B cell (primary cell): ENCODE measurements around the gene IQCK. TPM values are rescaled to one million over a fixed set of nuclear protein-coding genes. Genes with fewer than 3 reads are reported as not detected.

Experiments used
- ATAC-seq: fragments of 200-7000 bp; cut with Tn5 transposase; one replicate; pipeline ENCODE4 v1.10.0; 2021; ENCODE audit warnings: low read depth, mild to moderate bottlenecking, moderate number of reproducible peaks, moderate library complexity
- CTCF ChIA-PET: fragments of 350-600 bp; sonication (Branson Sonifier 250); formaldehyde crosslinking; loops from one replicate; lab custom pipeline; 2021; ENCODE audit warnings: antibody characterized with exemption, inconsistent platforms; lab: Charles Lee
- POLR2A ChIA-PET: fragments of 350-600 bp; sonication (Branson Sonifier 250); formaldehyde crosslinking; loops from one replicate; lab custom pipeline; 2021; ENCODE audit warnings: antibody characterized with exemption; lab: Charles Lee
- DNase-seq: peaks from one replicate; pipeline ENCODE4 v3.0.0; 2013
- H2AFZ ChIP-seq: 2 replicates; pipeline ENCODE4 v1.6.1; 2012; ENCODE audit warnings: mild to moderate bottlenecking, low read depth, low read length; ENCODE audit not compliant: insufficient read depth, poor library complexity, severe bottlenecking
- H3K27ac ChIP-seq, 2 donors: 1 replicate in 1 of 2; 2 replicates in 1 of 2; pipeline ENCODE4 v1.5.1; 2012 to 2013; ENCODE audit warnings: low read length in 2 of 2, mild to moderate bottlenecking in 2 of 2, moderate library complexity in 1 of 2
- H3K27me3 ChIP-seq, 4 experiments: fragments of 200-600 bp in 1 of 4; sonication (generic) in 1 of 4; replicated peaks in 1 of 4; 1 replicate in 2 of 4; 2 replicates in 2 of 4; pipeline versions ENCODE4 v1.6.1 to v1.7.0; 2013 to 2016; ENCODE audit warnings: low read length in 3 of 4, mild to moderate bottlenecking in 2 of 4, mixed read lengths in 1 of 4, moderate library complexity in 1 of 4; ENCODE audit not compliant: insufficient read depth in 4 of 4, control insufficient read depth in 3 of 4; ENCODE audit errors: control extremely low read depth in 1 of 4
- H3K36me3 ChIP-seq, 2 experiments: replicated peaks in 1 of 2; 1 replicate in 1 of 2; 2 replicates in 1 of 2; pipeline versions ENCODE4 v1.6.1 to v1.7.1; 2013; ENCODE audit warnings: low read length in 1 of 2; ENCODE audit not compliant: insufficient read depth in 2 of 2, control insufficient read depth in 1 of 2; ENCODE audit errors: control extremely low read depth in 1 of 2, extremely low read depth in 1 of 2
- H3K4me1 ChIP-seq, 2 donors: fragments of 200-600 bp in 1 of 2; sonication (generic) in 1 of 2; 1 replicate in 1 of 2; 2 replicates in 1 of 2; pipeline versions ENCODE4 v1.5.1 to v1.6.1; 2013 to 2017; ENCODE audit warnings: low read length in 2 of 2; ENCODE audit not compliant: control insufficient read depth in 2 of 2, insufficient read depth in 2 of 2
- H3K4me2 ChIP-seq: replicated peaks from 2 replicates; pipeline ENCODE3; 2012; ENCODE audit warnings: mild to moderate bottlenecking, low read depth, low read length; ENCODE audit not compliant: poor library complexity, severe bottlenecking
- H3K4me3 ChIP-seq, 5 experiments: fragments of 200-600 bp in 1 of 5; sonication (generic) in 1 of 5; 1 replicate in 3 of 5; 2 replicates in 2 of 5; pipeline versions ENCODE4 v1.5.1 to v1.7.0; 2011 to 2016; ENCODE audit warnings: low read length in 4 of 5, mild to moderate bottlenecking in 4 of 5, low read depth in 2 of 5, control low read depth in 1 of 5, moderate library complexity in 1 of 5; ENCODE audit not compliant: insufficient read depth in 1 of 5; ENCODE audit errors: control extremely low read depth in 1 of 5, extremely low read depth in 1 of 5
- H3K79me2 ChIP-seq: fragments of 200-600 bp; sonication (generic); one replicate; pipeline ENCODE4 v1.6.0; 2016; ENCODE audit warnings: low read length; ENCODE audit not compliant: control insufficient read depth, insufficient read depth
- H3K9ac ChIP-seq: fragments of 200-600 bp; sonication (generic); 2 replicates; pipeline ENCODE4 v1.6.1; 2017; ENCODE audit warnings: mild to moderate bottlenecking, low read length, moderate library complexity
- H3K9me3 ChIP-seq, 3 donors: one replicate each; pipeline versions ENCODE4 v1.6.1 to v1.7.1; 2013; ENCODE audit warnings: low read length in 2 of 3; ENCODE audit not compliant: control insufficient read depth in 2 of 3, insufficient read depth in 1 of 3; ENCODE audit errors: control extremely low read depth in 1 of 3
- H4K20me1 ChIP-seq: 2 replicates; pipeline ENCODE4 v1.6.0; 2012; ENCODE audit warnings: mild to moderate bottlenecking, low read length; ENCODE audit not compliant: insufficient read depth, control insufficient read depth, poor library complexity, severe bottlenecking
- H3K27ac Mint-ChIP-seq: one replicate; pipeline ENCODE4 v1.8.0; 2021; ENCODE audit warnings: mixed read lengths
- H3K27me3 Mint-ChIP-seq: one replicate; pipeline ENCODE4 v1.8.0; 2021; ENCODE audit warnings: mixed read lengths
- H3K4me1 Mint-ChIP-seq: one replicate; pipeline ENCODE4 v1.8.0; 2021; ENCODE audit warnings: mixed read lengths
- H3K4me3 Mint-ChIP-seq: one replicate; pipeline ENCODE4 v1.8.0; 2021; ENCODE audit warnings: mixed read lengths
- H3K9me3 Mint-ChIP-seq: one replicate; pipeline ENCODE4 v1.8.0; 2022; ENCODE audit warnings: mixed read lengths; ENCODE audit not compliant: insufficient read depth
- CTCF ChIP-seq: fragments of 200-600 bp; IDR thresholded peaks from one replicate; pipeline ENCODE4 v1.8.0; 2022; ENCODE audit warnings: antibody characterized with exemption, mild to moderate bottlenecking
- EZH2 ChIP-seq: IDR thresholded peaks from 2 replicates; pipeline ENCODE4 v1.6.1; 2012; ENCODE audit warnings: borderline replicate concordance, low read depth, mild to moderate bottlenecking, moderate library complexity, low read length; ENCODE audit not compliant: insufficient read depth, poor library complexity, severe bottlenecking
- WGBS: methylation state at CpG from one replicate; pipeline ENCODE4 v1.1.5; 2013; ENCODE audit warnings: missing lambda C conversion rate; ENCODE audit not compliant: insufficient coverage; 5-methylcytosine and 5-hydroxymethylcytosine counted together
- intact Hi-C: fragments of 100-400 bp; cut with micrococcal nuclease; formaldehyde crosslinking; loops from one replicate; pipeline ENCODE4 v1.10.0; 2022
- polyA plus RNA-seq: library from polyadenylated mRNA; depleted of rRNA; stranded (reverse); fragments of >200 nt; gene quantifications from 2 replicates; pipeline ENCODE4 v1.2.3, GENCODE V29; 2012
- total RNA-seq, 2 donors: library from RNA; stranded (reverse); fragments of 120-200 nt in 1 of 2; gene quantifications; 1 replicate in 1 of 2; 2 replicates in 1 of 2; pipeline versions ENCODE4 v1.2.3 to v1.2.4, GENCODE V29; 2013 to 2022

IQCK gene
- total and polyA plus RNA-seq, 2 donors (not counting 1 experiment from before 2014, with no cell fraction given) = 1.00 to 3.0 TPM

GRCh38 chr16:19700319-19700781 is 17.7 kb upstream of the IQCK start:
- H3K4me1 ChIP-seq = no peaks in the 10 kb centered on the region
- no peaks in the 10 kb centered on the region for H3K79me2 ChIP-seq
- no peak overlapping the region for H2AFZ ChIP-seq
- intact Hi-C loops = no loop called here
- no peak for ATAC-seq
- H3K36me3 ChIP-seq = peaks cover 0 to 61% of the 10 kb centered on the region in 2 experiments
- WGBS = 95% methylated on average over 3 of the region's 6 CpGs
- H3K4me2 ChIP-seq = no peak overlapping the region
- no peak for DNase-seq
- H3K27ac ChIP-seq = no peak overlapping the region
- H3K9ac ChIP-seq = no peak overlapping the region
- no peaks in the 10 kb centered on the region for H3K9me3 ChIP-seq
- H3K4me1 Mint-ChIP-seq = no peaks in the 10 kb centered on the region
- H4K20me1 ChIP-seq = no peaks in the 10 kb centered on the region
- no peak overlapping the region for H3K4me3 Mint-ChIP-seq
- no peaks in the 10 kb centered on the region for H3K9me3 Mint-ChIP-seq
- no peak overlapping the region for H3K4me3 ChIP-seq
- TF ChIP-seq EZH2 = no peak
- TF ChIP-seq CTCF = no peak
- CTCF ChIA-PET = no interaction called here
- H3K27me3 Mint-ChIP-seq = no peaks in the 10 kb centered on the region
- POLR2A ChIA-PET = no interaction called here
- no peaks in the 10 kb centered on the region for H3K27me3 ChIP-seq
- peak overlapping the region; percentile 6 for H3K27ac Mint-ChIP-seq

DNA sequence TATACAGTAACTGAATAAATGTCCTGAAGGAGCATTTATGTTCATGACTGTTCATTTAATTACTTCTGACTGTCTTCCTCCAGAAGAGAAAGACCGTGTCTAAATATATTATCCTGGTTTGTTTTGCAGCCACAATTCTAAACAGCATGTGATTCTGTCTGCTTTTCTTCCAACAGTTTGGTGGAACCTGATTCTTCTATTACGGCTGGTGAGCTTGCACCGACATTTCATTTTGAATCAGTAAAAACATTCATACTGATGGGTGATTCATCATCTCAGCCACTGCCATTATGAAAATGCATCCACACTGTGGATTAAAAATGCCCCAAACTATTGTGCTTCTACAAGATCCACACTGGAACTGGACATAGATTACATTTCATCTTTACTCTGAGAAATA is 17.0 kb upstream of the IQCK start:
- H3K4me1 ChIP-seq = no peaks in the 10 kb centered on the region
- Mint-ChIP-seq H3K27me3 (no peaks in the 10 kb centered on the region), H3K4me1 (no peaks in the 10 kb centered on the region), H3K9me3 (no peaks in the 10 kb centered on the region), H3K27ac (no peak overlapping the region), H3K4me3 (no peak overlapping the region)
- DNase-seq = no peak
- 100% methylated on average over 1 of the region's 3 CpGs for WGBS
- no peak overlapping the region for H2AFZ ChIP-seq
- TF ChIP-seq EZH2 (no peak), CTCF (no peak)
- no peaks in the 10 kb centered on the region for H3K9me3 ChIP-seq
- no peaks in the 10 kb centered on the region for H4K20me1 ChIP-seq
- no peak overlapping the region for H3K4me3 ChIP-seq
- no peak overlapping the region for H3K4me2 ChIP-seq
- H3K9ac ChIP-seq = no peak overlapping the region
- CTCF ChIA-PET = no interaction called here
- no peaks in the 10 kb centered on the region for H3K27me3 ChIP-seq
- peaks cover 0 to 68% of the 10 kb centered on the region in 2 experiments for H3K36me3 ChIP-seq
- no peaks in the 10 kb centered on the region for H3K79me2 ChIP-seq
- POLR2A ChIA-PET = no interaction called here
- H3K27ac ChIP-seq = no peak overlapping the region
- intact Hi-C loops = no loop called here
- no peak for ATAC-seq
